SJCRH30 (cell line): ENCODE results near the gene HMCN2. TPM values are rescaled to one million over a fixed set of nuclear protein-coding genes. Genes with fewer than 3 reads are reported as not detected.

Experiments used
- DNase-seq, 2 experiments: peaks; one replicate each; pipeline ENCODE4 v3.0.0-alpha.2; 2015 to 2020
- H3K27ac ChIP-seq: fragments of 250-450 bp; sonication (Bioruptor Pico); 2 replicates; pipeline ENCODE4 v1.5.1; 2020; ENCODE audit warnings: mild to moderate bottlenecking, moderate library complexity
- H3K27me3 ChIP-seq: fragments of 250-450 bp; sonication (Bioruptor Pico); 2 replicates; pipeline ENCODE4 v1.5.1; 2020; ENCODE audit warnings: mild to moderate bottlenecking, moderate library complexity
- H3K36me3 ChIP-seq: fragments of 250-450 bp; sonication (Bioruptor Pico); 2 replicates; pipeline ENCODE4 v1.5.1; 2020; ENCODE audit warnings: mild to moderate bottlenecking, moderate library complexity
- H3K4me1 ChIP-seq: fragments of 250-450 bp; sonication (Bioruptor Pico); 2 replicates; pipeline ENCODE4 v1.5.1; 2020; ENCODE audit warnings: mild to moderate bottlenecking, moderate library complexity
- H3K4me3 ChIP-seq: fragments of 250-450 bp; sonication (Bioruptor Pico); 2 replicates; pipeline ENCODE4 v1.5.1; 2020; ENCODE audit warnings: mild to moderate bottlenecking, moderate library complexity
- H3K9me3 ChIP-seq: fragments of 250-450 bp; sonication (Bioruptor Pico); replicated peaks from 2 replicates; pipeline ENCODE4 v1.5.1; 2020; ENCODE audit warnings: mild to moderate bottlenecking, moderate library complexity
- total RNA-seq: library from RNA; depleted of rRNA; stranded (reverse); fragments of >200 nt; shearing (Covaris generic); gene quantifications from 2 replicates; pipeline ENCODE4 v1.2.3, GENCODE V29; 2014

Gene HMCN2
- total RNA-seq, 1 experiment from 2014 or later, result 5.6 TPM

- no peaks in the 10 kb centered on the region for H3K36me3 ChIP-seq
- no peak for DNase-seq
- H3K4me3 ChIP-seq, result no peak overlapping the region
- no peaks in the 10 kb centered on the region for H3K27me3 ChIP-seq
- no peak overlapping the region for H3K27ac ChIP-seq
- peaks cover 32% of the 10 kb centered on the region for H3K4me1 ChIP-seq
- H3K9me3 ChIP-seq, result no peaks in the 10 kb centered on the region
These were observed 46.0 kb downstream of the HMCN2 start for GRCh38 chr9:130311408-130312140.

- Histone ChIP-seq H3K27ac (peak overlapping the region; percentile 12; the same call in 1 of the 2 replicates), H3K4me1 (peaks cover 45% of the 10 kb centered on the region), H3K9me3 (no peaks in the 10 kb centered on the region), H3K36me3 (no peaks in the 10 kb centered on the region), H3K4me3 (no peak overlapping the region), H3K27me3 (no peaks in the 10 kb centered on the region)
- DNase-seq, result no peak
These were observed 47.7 kb downstream of the HMCN2 start for GRCh38 chr9:130313103-130313858.

- Histone ChIP-seq H3K36me3 (no peaks in the 10 kb centered on the region), H3K27ac (peak overlapping the region; percentile 22), H3K4me3 (no peak overlapping the region), H3K4me1 (peaks cover 53% of the 10 kb centered on the region), H3K9me3 (no peaks in the 10 kb centered on the region), H3K27me3 (no peaks in the 10 kb centered on the region)
- no peak for DNase-seq
These were observed 50.1 kb downstream of the HMCN2 start for GRCh38 chr9:130315446-130316226.

- Histone ChIP-seq H3K27ac (peak overlapping the region; percentile 22; the same call in 1 of the 2 replicates), H3K4me1 (peaks cover 60% of the 10 kb centered on the region), H3K9me3 (no peaks in the 10 kb centered on the region), H3K36me3 (no peaks in the 10 kb centered on the region), H3K27me3 (no peaks in the 10 kb centered on the region), H3K4me3 (no peak overlapping the region)
- peak; percentile 75 to 79 for DNase-seq
These were observed 50.9 kb downstream of the HMCN2 start for GRCh38 chr9:130316430-130316829.

GRCh38 chr9:130319300-130319699 is 53.7 kb downstream of the HMCN2 start:
- Histone ChIP-seq H3K27ac (no peak overlapping the region), H3K36me3 (no peaks in the 10 kb centered on the region), H3K9me3 (no peaks in the 10 kb centered on the region), H3K4me1 (peaks cover 70% of the 10 kb centered on the region), H3K27me3 (no peaks in the 10 kb centered on the region), H3K4me3 (no peak overlapping the region)
- DNase-seq, result no peak

GRCh38 chr9:130319944-130320712 is 54.6 kb downstream of the HMCN2 start:
- no peak overlapping the region for H3K27ac ChIP-seq
- H3K4me3 ChIP-seq, result no peak overlapping the region
- H3K27me3 ChIP-seq, result no peaks in the 10 kb centered on the region
- DNase-seq, result no peak
- H3K36me3 ChIP-seq, result no peaks in the 10 kb centered on the region
- H3K4me1 ChIP-seq, result peaks cover 70% of the 10 kb centered on the region
- no peaks in the 10 kb centered on the region for H3K9me3 ChIP-seq

GRCh38 chr9:130320723-130321481 is 55.3 kb downstream of the HMCN2 start:
- peak in 1 of 2 experiments; percentile 54 for DNase-seq
- H3K4me3 ChIP-seq, result no peak overlapping the region
- no peaks in the 10 kb centered on the region for H3K36me3 ChIP-seq
- peaks cover 64% of the 10 kb centered on the region for H3K4me1 ChIP-seq
- no peaks in the 10 kb centered on the region for H3K9me3 ChIP-seq
- no peaks in the 10 kb centered on the region for H3K27me3 ChIP-seq
- H3K27ac ChIP-seq, result no peak overlapping the region

GRCh38 chr9:130321539-130321938 is 56.0 kb downstream of the HMCN2 start:
- Histone ChIP-seq H3K27ac (no peak overlapping the region), H3K27me3 (no peaks in the 10 kb centered on the region), H3K9me3 (no peaks in the 10 kb centered on the region), H3K4me1 (peaks cover 58% of the 10 kb centered on the region), H3K36me3 (no peaks in the 10 kb centered on the region), H3K4me3 (no peak overlapping the region)
- DNase-seq, result peak in 1 of 2 experiments; percentile 35

- H3K27me3 ChIP-seq, result no peaks in the 10 kb centered on the region
- peaks cover 52% of the 10 kb centered on the region for H3K4me1 ChIP-seq
- peak overlapping the region; percentile 20 for H3K27ac ChIP-seq
- no peaks in the 10 kb centered on the region for H3K36me3 ChIP-seq
- no peaks in the 10 kb centered on the region for H3K9me3 ChIP-seq
- DNase-seq, result peak; percentile 70 to 88
- no peak overlapping the region for H3K4me3 ChIP-seq
These were observed 57.6 kb downstream of the HMCN2 start for GRCh38 chr9:130323051-130323745.

- H3K36me3 ChIP-seq, result no peaks in the 10 kb centered on the region
- H3K27ac ChIP-seq, result no peak overlapping the region
- no peak for DNase-seq
- H3K4me3 ChIP-seq, result no peak overlapping the region
- H3K4me1 ChIP-seq, result peaks cover 62% of the 10 kb centered on the region
- H3K27me3 ChIP-seq, result no peaks in the 10 kb centered on the region
- no peaks in the 10 kb centered on the region for H3K9me3 ChIP-seq
These were observed 60.4 kb downstream of the HMCN2 start for GRCh38 chr9:130325921-130326320.

GRCh38 chr9:130327070-130327780 is 61.7 kb downstream of the HMCN2 start:
- no peaks in the 10 kb centered on the region for H3K9me3 ChIP-seq
- peak; percentile 67 to 71 for DNase-seq
- no peaks in the 10 kb centered on the region for H3K36me3 ChIP-seq
- H3K4me3 ChIP-seq, result peak overlapping the region; percentile 48
- H3K27ac ChIP-seq, result peak overlapping the region; percentile 79
- H3K4me1 ChIP-seq, result peaks cover 66% of the 10 kb centered on the region
- no peaks in the 10 kb centered on the region for H3K27me3 ChIP-seq

- Histone ChIP-seq H3K27ac (peak overlapping the region; percentile 79), H3K9me3 (no peaks in the 10 kb centered on the region), H3K4me3 (peak overlapping the region; percentile 48), H3K27me3 (no peaks in the 10 kb centered on the region), H3K36me3 (no peaks in the 10 kb centered on the region), H3K4me1 (peaks cover 68% of the 10 kb centered on the region)
- peak; percentile 79 for DNase-seq
These were observed 62.3 kb downstream of the HMCN2 start for GRCh38 chr9:130327781-130328348.
